ENCODE data around the gene TSSK2. TPM values are rescaled to one million over a fixed set of nuclear protein-coding genes. Genes with fewer than 3 reads are reported as not detected.

The TSSK2 gene
- total RNA-seq, 2 donors from 2014 or later: not detected

DNA sequence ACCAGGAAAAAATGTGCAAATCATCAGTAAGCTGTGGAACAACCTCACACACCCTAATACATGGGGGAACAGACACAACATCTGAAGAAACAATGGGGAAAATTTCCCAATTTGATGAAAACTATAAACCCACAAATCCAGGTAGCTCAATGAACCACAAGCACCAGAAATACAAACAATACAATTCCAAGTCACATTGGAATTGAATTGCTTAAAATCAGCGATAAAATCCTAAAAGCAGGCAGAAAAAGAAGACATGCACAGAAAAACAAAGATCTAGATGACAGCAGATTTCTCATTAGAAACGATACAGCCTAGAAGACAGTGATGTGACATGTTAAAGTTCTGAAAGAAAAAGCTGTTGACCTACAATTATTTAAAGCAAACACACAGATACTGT is 40.9 kb upstream of the TSSK2 start:
- Histone ChIP-seq H3K36me3 (ENCODE audit: control insufficient read depth, insufficient read depth, low read length) (peaks cover 39% of the 10 kb centered on the region), H3K9me3 (ENCODE audit: control insufficient read depth, low read length) (no peaks in the 10 kb centered on the region), H3K9ac (ENCODE audit: extremely low read depth, low read length, poor library complexity, severe bottlenecking) (no peak overlapping the region), H3K27ac (ENCODE audit: low read depth, low read length) (no peak overlapping the region), H3K4me3 (ENCODE audit: low read length) (no peak overlapping the region), H3K27me3 (ENCODE audit: control insufficient read depth, insufficient read depth, low read length, poor library complexity, severe bottlenecking) (no peaks in the 10 kb centered on the region), H3K4me1 (ENCODE audit: control insufficient read depth, insufficient read depth, low read length) (no peaks in the 10 kb centered on the region)
- TF ChIP-seq, protein P1, sequence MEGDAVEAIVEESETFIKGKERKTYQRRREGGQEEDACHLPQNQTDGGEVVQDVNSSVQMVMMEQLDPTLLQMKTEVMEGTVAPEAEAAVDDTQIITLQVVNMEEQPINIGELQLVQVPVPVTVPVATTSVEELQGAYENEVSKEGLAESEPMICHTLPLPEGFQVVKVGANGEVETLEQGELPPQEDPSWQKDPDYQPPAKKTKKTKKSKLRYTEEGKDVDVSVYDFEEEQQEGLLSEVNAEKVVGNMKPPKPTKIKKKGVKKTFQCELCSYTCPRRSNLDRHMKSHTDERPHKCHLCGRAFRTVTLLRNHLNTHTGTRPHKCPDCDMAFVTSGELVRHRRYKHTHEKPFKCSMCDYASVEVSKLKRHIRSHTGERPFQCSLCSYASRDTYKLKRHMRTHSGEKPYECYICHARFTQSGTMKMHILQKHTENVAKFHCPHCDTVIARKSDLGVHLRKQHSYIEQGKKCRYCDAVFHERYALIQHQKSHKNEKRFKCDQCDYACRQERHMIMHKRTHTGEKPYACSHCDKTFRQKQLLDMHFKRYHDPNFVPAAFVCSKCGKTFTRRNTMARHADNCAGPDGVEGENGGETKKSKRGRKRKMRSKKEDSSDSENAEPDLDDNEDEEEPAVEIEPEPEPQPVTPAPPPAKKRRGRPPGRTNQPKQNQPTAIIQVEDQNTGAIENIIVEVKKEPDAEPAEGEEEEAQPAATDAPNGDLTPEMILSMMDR (conservative IDR thresholded peaks at IDR 0.05): no peak
- peaks cover 35% of the 10 kb centered on the region for H3K36me3 Mint-ChIP-seq (ENCODE audit: low read depth)
- no peaks in the 10 kb centered on the region for H3K27me3 Mint-ChIP-seq (ENCODE audit: insufficient read depth)
- H3K4me3 Mint-ChIP-seq: no peak overlapping the region
- no peak overlapping the region for H3K27ac Mint-ChIP-seq
- H3K4me1 Mint-ChIP-seq: peaks cover 2% of the 10 kb centered on the region
- WGBS, 2 experiments (ENCODE audit: insufficient coverage in 1 of 2, insufficient read length in 1 of 2): 100% methylated on average over 1 to 2 of the region's 2 CpGs
- peaks cover 1% of the 10 kb centered on the region for H3K9me3 Mint-ChIP-seq
- no peak for DNase-seq

DNA sequence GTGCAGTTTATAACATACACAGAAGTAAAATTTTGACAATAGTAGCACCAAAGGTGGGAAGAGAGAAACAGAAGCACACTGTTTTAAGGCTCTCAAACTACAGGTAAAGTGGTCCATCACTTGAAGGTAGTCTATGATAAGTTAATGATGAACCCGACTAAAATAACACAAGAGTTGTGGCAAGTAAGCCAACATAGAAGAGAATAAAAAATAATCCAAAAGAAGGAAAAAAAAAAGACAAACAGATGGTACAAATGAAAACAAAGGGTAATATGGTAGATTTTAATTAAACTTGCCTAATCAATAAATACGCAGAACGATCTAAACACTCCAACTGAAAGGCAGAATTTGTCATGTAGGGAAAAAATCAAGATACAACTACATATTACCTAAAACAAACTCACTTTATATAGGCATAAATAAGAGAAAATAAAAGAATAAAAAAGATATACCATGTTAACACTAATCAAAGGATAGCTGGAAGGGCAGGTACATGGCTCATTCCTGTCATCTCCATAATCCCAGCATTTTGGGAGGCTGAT is 40.5 kb upstream of the TSSK2 start:
- H3K36me3 ChIP-seq (ENCODE audit: control insufficient read depth, insufficient read depth, low read length): peaks cover 35% of the 10 kb centered on the region
- WGBS, 2 experiments (ENCODE audit: insufficient coverage in 1 of 2, insufficient read length in 1 of 2): 83 to 94% methylated on average over 1 of the region's 3 CpGs
- no peak overlapping the region for H3K4me3 Mint-ChIP-seq
- no peaks in the 10 kb centered on the region for H3K9me3 ChIP-seq (ENCODE audit: control insufficient read depth, low read length)
- TF ChIP-seq, protein P1 (conservative IDR thresholded peaks at IDR 0.05): no peak
- peaks cover 2% of the 10 kb centered on the region for H3K4me1 Mint-ChIP-seq
- no peak for DNase-seq
- no peaks in the 10 kb centered on the region for H3K4me1 ChIP-seq (ENCODE audit: control insufficient read depth, insufficient read depth, low read length)
- H3K27me3 ChIP-seq (ENCODE audit: control insufficient read depth, insufficient read depth, low read length, poor library complexity, severe bottlenecking): no peaks in the 10 kb centered on the region
- no peak overlapping the region for H3K9ac ChIP-seq (ENCODE audit: extremely low read depth, low read length, poor library complexity, severe bottlenecking)
- no peak overlapping the region for H3K27ac Mint-ChIP-seq
- H3K4me3 ChIP-seq (ENCODE audit: low read length): no peak overlapping the region
- no peaks in the 10 kb centered on the region for H3K27me3 Mint-ChIP-seq (ENCODE audit: insufficient read depth)
- H3K36me3 Mint-ChIP-seq (ENCODE audit: low read depth): peaks cover 30% of the 10 kb centered on the region
- no peak overlapping the region for H3K27ac ChIP-seq (ENCODE audit: low read depth, low read length)
- no peaks in the 10 kb centered on the region for H3K9me3 Mint-ChIP-seq

DNA sequence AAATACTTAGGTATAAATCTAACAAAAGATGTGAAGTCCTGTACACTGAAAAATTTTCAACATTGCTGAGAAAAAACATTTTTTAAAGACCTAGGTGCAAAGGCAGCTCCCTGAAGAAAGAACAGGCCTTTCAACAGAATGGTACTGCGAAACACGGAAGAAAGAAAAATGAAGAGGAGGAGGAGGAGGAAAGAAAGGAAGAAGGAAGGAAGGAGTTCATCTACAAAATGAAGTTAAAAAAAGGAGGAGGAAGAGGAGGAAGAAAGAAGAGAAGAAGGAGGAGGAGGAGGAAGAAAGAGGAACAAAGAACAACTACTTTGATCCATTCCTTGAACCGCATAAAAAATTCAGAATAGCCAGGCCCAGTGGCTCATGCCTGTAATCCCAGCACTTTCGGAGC is 38.4 kb upstream of the TSSK2 start:
- WGBS, 2 experiments (ENCODE audit: insufficient coverage in 1 of 2, insufficient read length in 1 of 2): 95 to 97% methylated on average over 4 of the region's 4 CpGs
- no peak overlapping the region for H3K27ac ChIP-seq (ENCODE audit: low read depth, low read length)
- DNase-seq: no peak
- no peak overlapping the region for H3K9ac ChIP-seq (ENCODE audit: extremely low read depth, low read length, poor library complexity, severe bottlenecking)
- H3K27me3 ChIP-seq (ENCODE audit: control insufficient read depth, insufficient read depth, low read length, poor library complexity, severe bottlenecking): no peaks in the 10 kb centered on the region
- no peaks in the 10 kb centered on the region for H3K4me1 ChIP-seq (ENCODE audit: control insufficient read depth, insufficient read depth, low read length)
- TF ChIP-seq, protein P1 (conservative IDR thresholded peaks at IDR 0.05): no peak
- Mint-ChIP-seq H3K27me3 (ENCODE audit: insufficient read depth) (no peaks in the 10 kb centered on the region), H3K27ac (no peak overlapping the region), H3K9me3 (no peaks in the 10 kb centered on the region), H3K36me3 (ENCODE audit: low read depth) (peaks cover 25% of the 10 kb centered on the region), H3K4me3 (no peak overlapping the region), H3K4me1 (peaks cover 2% of the 10 kb centered on the region)
- no peaks in the 10 kb centered on the region for H3K9me3 ChIP-seq (ENCODE audit: control insufficient read depth, low read length)
- peaks cover 23% of the 10 kb centered on the region for H3K36me3 ChIP-seq (ENCODE audit: control insufficient read depth, insufficient read depth, low read length)
- no peak overlapping the region for H3K4me3 ChIP-seq (ENCODE audit: low read length)

All from endodermal cell (in vitro differentiated cells).